Liver (tissue), 9 donors: ENCODE results near the gene KNTC1. TPM values are rescaled to one million over a fixed set of nuclear protein-coding genes. Genes with fewer than 3 reads are reported as not detected.

Source experiments
- DNase-seq: peaks from one replicate; pipeline ENCODE4 v3.0.0-alpha.2; 2017; ENCODE audit warnings: low spot score
- H3K27ac ChIP-seq, 2 donors: one replicate each; pipeline ENCODE4 v1.7.0; 2013; ENCODE audit warnings: inconsistent platforms in 2 of 2, low read length in 2 of 2, control low read depth in 1 of 2, low read depth in 1 of 2, mild to moderate bottlenecking in 1 of 2
- H3K27me3 ChIP-seq, 4 donors: one replicate each; pipeline versions ENCODE4 v1.6.1 to v1.7.0; 2013; ENCODE audit warnings: low read length in 3 of 4, inconsistent platforms in 1 of 4, mild to moderate bottlenecking in 1 of 4, moderate library complexity in 1 of 4; ENCODE audit not compliant: control insufficient read depth in 4 of 4, insufficient read depth in 4 of 4
- H3K36me3 ChIP-seq, 4 donors: one replicate each; pipeline versions ENCODE4 v1.6.1 to v1.7.0; 2013; ENCODE audit warnings: low read length in 3 of 4, mild to moderate bottlenecking in 3 of 4, low read depth in 1 of 4, moderate library complexity in 1 of 4; ENCODE audit not compliant: control insufficient read depth in 4 of 4, insufficient read depth in 3 of 4
- H3K4me1 ChIP-seq, 4 donors: one replicate each; pipeline versions ENCODE4 v1.6.1 to v1.7.0; 2013; ENCODE audit warnings: low read length in 3 of 4, mild to moderate bottlenecking in 3 of 4, moderate library complexity in 1 of 4; ENCODE audit not compliant: control insufficient read depth in 4 of 4, insufficient read depth in 4 of 4
- H3K4me3 ChIP-seq, 3 donors: one replicate each; pipeline versions ENCODE4 v1.6.1 to v1.7.0; 2013; ENCODE audit warnings: low read length in 3 of 3, control low read depth in 1 of 3, low read depth in 1 of 3, mild to moderate bottlenecking in 1 of 3
- H3K9ac ChIP-seq, 2 donors: one replicate each; pipeline ENCODE4 v1.7.0; 2013; ENCODE audit warnings: low read length in 2 of 2, mild to moderate bottlenecking in 2 of 2, moderate library complexity in 2 of 2, control low read depth in 1 of 2, low read depth in 1 of 2
- H3K9me3 ChIP-seq, 4 donors: one replicate each; pipeline versions ENCODE4 v1.6.1 to v1.7.0; 2013; ENCODE audit warnings: low read length in 3 of 4; ENCODE audit not compliant: control insufficient read depth in 4 of 4
- EGR1 ChIP-seq, 2 donors: IDR thresholded peaks; 2 replicates each; pipeline ENCODE4 v1.6.1; 2016 to 2018; ENCODE audit warnings: antibody characterized with exemption in 2 of 2, low read depth in 2 of 2
- FOXA1 ChIP-seq: IDR thresholded peaks from 2 replicates; pipeline ENCODE4 v1.6.1; 2016; ENCODE audit warnings: antibody characterized with exemption
- FOXA2 ChIP-seq: IDR thresholded peaks from 2 replicates; pipeline ENCODE4 v1.6.1; 2016; ENCODE audit warnings: antibody characterized with exemption
- GABPA ChIP-seq, 2 donors: IDR thresholded peaks in 1 of 2; conservative IDR thresholded peaks in 1 of 2; 2 replicates each; pipeline ENCODE4 v1.6.1; 2016; ENCODE audit warnings: antibody characterized with exemption in 2 of 2, mild to moderate bottlenecking in 1 of 2, moderate library complexity in 1 of 2
- HNF4A ChIP-seq, 2 donors: conservative IDR thresholded peaks; 2 replicates each; pipeline ENCODE4 v1.6.1; 2016; ENCODE audit warnings: antibody characterized with exemption in 2 of 2, mild to moderate bottlenecking in 2 of 2
- HNF4G ChIP-seq: IDR thresholded peaks from 2 replicates; pipeline ENCODE4 v1.6.1; 2016; ENCODE audit warnings: antibody characterized with exemption
- JUND ChIP-seq, 2 donors: IDR thresholded peaks; 2 replicates each; pipeline ENCODE4 v1.6.1; 2016; ENCODE audit warnings: antibody characterized with exemption in 2 of 2
- NR2F2 ChIP-seq: IDR thresholded peaks from 2 replicates; pipeline ENCODE4 v1.6.1; 2016; ENCODE audit warnings: antibody characterized with exemption
- RAD21 ChIP-seq, 2 donors: IDR thresholded peaks; 2 replicates each; pipeline ENCODE4 v1.6.1; 2016; ENCODE audit warnings: antibody characterized with exemption in 2 of 2, mild to moderate bottlenecking in 2 of 2
- RXRA ChIP-seq, 2 donors: IDR thresholded peaks; 2 replicates each; pipeline ENCODE4 v1.6.1; 2017 to 2018; ENCODE audit warnings: antibody characterized with exemption in 2 of 2, mild to moderate bottlenecking in 1 of 2
- SP1 ChIP-seq: IDR thresholded peaks from 2 replicates; pipeline ENCODE4 v1.6.1; 2018; ENCODE audit warnings: antibody characterized with exemption, mild to moderate bottlenecking
- TAF1 ChIP-seq: conservative IDR thresholded peaks from 2 replicates; pipeline ENCODE4 v1.6.1; 2016; ENCODE audit warnings: antibody characterized with exemption, mild to moderate bottlenecking
- YY1 ChIP-seq: IDR thresholded peaks from 2 replicates; pipeline ENCODE4 v1.6.1; 2016; ENCODE audit warnings: antibody characterized with exemption, mild to moderate bottlenecking
- WGBS: extraction: QIAGEN DNeasy Blood & Tissue Kit; methylation state at CpG from one replicate; pipeline ENCODE4 v1.1.7; 2013; 5-methylcytosine and 5-hydroxymethylcytosine counted together
- polyA plus RNA-seq, 2 donors: library from polyadenylated mRNA; stranded (reverse) in 1 of 2; unstranded in 1 of 2; fragments of 200-250 nt in 1 of 2; fragments of >200 nt in 1 of 2; fragmentation: Nextera tagmentation in 1 of 2; extraction: Ambion mirVana in 1 of 2; gene quantifications; one replicate each; pipeline versions ENCODE4 v1.2.1 to v1.2.3, GENCODE V29; 2013 to 2015
- total RNA-seq, 2 donors: library from RNA; depleted of rRNA; stranded (reverse); fragments of >200 nt; gene quantifications; one replicate each; pipeline ENCODE4 v1.2.3, GENCODE V29; 2014
- TF ChIP-seq, protein P1 (sequence below): IDR thresholded peaks from 2 replicates; pipeline ENCODE4 v1.6.1; 2016; ENCODE audit warnings: antibody characterized with exemption
- TF ChIP-seq, protein P2 (sequence below): IDR thresholded peaks from 2 replicates; pipeline ENCODE4 v1.6.1; 2016; ENCODE audit warnings: antibody characterized with exemption
- TF ChIP-seq, protein P3 (sequence below): IDR thresholded peaks from 2 replicates; pipeline ENCODE4 v1.6.1; 2016; ENCODE audit warnings: antibody characterized with exemption
- TF ChIP-seq, protein P4 (sequence below): fragments of 150-350 bp; IDR thresholded peaks from 2 replicates; pipeline ENCODE4 v1.5.1; 2017; ENCODE audit warnings: improper control_type of control experiment, low read depth, low read length; ENCODE audit not compliant: missing input control
- TF ChIP-seq, protein P5 (sequence below): IDR thresholded peaks from 2 replicates; pipeline ENCODE4 v1.6.1; 2016; ENCODE audit warnings: antibody characterized with exemption, mild to moderate bottlenecking
- donor health status: healthy.
- donor health status: healthy.
- donor health status: healthy.
- donor health status: healthy.
- donor health status: healthy.

Gene KNTC1
- total and polyA plus RNA-seq, 4 donors = 1.3 to 34.7 (median 4.0) TPM

DNA sequence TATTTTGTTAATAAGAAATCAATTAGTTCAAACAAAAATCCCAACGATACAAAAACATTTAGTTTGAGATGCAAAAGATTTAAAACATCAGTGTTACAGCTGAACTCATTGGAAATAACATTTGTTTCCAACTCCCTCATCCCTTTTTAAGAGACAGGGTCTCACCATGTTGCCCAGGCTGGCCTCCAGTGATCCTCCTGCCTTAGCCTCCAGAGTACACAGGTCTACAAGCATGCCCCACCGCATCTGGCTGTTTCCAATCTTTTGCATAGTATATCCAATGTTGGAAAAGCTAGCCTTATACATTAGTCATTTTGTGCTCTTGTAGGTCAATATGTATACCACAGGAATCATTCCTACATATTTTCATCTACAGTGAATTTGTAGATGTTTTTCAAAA lies 11.8 kb upstream of the KNTC1 start:
- H3K4me1 ChIP-seq = no peaks in the 10 kb centered on the region
- H3K9me3 ChIP-seq = no peaks in the 10 kb centered on the region
- H3K27me3 ChIP-seq = no peaks in the 10 kb centered on the region
- 97% methylated on average over 2 of the region's 2 CpGs for WGBS
- DNase-seq = no peak
- H3K9ac ChIP-seq = no peak overlapping the region
- no peak overlapping the region for H3K4me3 ChIP-seq
- no peak for TF ChIP-seq GABPA (IDR thresholded peaks at IDR 0.05 in 1 of 2, conservative IDR thresholded peaks at IDR 0.05 in 1 of 2)
- no peak for TF ChIP-seq HNF4A (conservative IDR thresholded peaks at IDR 0.05)
- TF ChIP-seq, protein P1, sequence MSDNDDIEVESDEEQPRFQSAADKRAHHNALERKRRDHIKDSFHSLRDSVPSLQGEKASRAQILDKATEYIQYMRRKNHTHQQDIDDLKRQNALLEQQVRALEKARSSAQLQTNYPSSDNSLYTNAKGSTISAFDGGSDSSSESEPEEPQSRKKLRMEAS = no peak
- TF ChIP-seq, protein P2, sequence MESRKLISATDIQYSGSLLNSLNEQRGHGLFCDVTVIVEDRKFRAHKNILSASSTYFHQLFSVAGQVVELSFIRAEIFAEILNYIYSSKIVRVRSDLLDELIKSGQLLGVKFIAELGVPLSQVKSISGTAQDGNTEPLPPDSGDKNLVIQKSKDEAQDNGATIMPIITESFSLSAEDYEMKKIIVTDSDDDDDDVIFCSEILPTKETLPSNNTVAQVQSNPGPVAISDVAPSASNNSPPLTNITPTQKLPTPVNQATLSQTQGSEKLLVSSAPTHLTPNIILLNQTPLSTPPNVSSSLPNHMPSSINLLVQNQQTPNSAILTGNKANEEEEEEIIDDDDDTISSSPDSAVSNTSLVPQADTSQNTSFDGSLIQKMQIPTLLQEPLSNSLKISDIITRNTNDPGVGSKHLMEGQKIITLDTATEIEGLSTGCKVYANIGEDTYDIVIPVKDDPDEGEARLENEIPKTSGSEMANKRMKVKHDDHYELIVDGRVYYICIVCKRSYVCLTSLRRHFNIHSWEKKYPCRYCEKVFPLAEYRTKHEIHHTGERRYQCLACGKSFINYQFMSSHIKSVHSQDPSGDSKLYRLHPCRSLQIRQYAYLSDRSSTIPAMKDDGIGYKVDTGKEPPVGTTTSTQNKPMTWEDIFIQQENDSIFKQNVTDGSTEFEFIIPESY = no peak
- no peak for TF ChIP-seq FOXA1
- TF ChIP-seq YY1 = no peak
- TF ChIP-seq, protein P3, sequence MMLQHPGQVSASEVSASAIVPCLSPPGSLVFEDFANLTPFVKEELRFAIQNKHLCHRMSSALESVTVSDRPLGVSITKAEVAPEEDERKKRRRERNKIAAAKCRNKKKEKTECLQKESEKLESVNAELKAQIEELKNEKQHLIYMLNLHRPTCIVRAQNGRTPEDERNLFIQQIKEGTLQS = no peak
- no peak for TF ChIP-seq FOXA2
- TF ChIP-seq HNF4G = no peak
- no peak for TF ChIP-seq RAD21 (IDR thresholded peaks at IDR 0.05)
- TF ChIP-seq, protein P4, sequence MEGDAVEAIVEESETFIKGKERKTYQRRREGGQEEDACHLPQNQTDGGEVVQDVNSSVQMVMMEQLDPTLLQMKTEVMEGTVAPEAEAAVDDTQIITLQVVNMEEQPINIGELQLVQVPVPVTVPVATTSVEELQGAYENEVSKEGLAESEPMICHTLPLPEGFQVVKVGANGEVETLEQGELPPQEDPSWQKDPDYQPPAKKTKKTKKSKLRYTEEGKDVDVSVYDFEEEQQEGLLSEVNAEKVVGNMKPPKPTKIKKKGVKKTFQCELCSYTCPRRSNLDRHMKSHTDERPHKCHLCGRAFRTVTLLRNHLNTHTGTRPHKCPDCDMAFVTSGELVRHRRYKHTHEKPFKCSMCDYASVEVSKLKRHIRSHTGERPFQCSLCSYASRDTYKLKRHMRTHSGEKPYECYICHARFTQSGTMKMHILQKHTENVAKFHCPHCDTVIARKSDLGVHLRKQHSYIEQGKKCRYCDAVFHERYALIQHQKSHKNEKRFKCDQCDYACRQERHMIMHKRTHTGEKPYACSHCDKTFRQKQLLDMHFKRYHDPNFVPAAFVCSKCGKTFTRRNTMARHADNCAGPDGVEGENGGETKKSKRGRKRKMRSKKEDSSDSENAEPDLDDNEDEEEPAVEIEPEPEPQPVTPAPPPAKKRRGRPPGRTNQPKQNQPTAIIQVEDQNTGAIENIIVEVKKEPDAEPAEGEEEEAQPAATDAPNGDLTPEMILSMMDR = no peak
- no peak for TF ChIP-seq NR2F2
- no peak for TF ChIP-seq JUND (IDR thresholded peaks at IDR 0.05)
- no peak for TF ChIP-seq TAF1
- TF ChIP-seq, protein P5, sequence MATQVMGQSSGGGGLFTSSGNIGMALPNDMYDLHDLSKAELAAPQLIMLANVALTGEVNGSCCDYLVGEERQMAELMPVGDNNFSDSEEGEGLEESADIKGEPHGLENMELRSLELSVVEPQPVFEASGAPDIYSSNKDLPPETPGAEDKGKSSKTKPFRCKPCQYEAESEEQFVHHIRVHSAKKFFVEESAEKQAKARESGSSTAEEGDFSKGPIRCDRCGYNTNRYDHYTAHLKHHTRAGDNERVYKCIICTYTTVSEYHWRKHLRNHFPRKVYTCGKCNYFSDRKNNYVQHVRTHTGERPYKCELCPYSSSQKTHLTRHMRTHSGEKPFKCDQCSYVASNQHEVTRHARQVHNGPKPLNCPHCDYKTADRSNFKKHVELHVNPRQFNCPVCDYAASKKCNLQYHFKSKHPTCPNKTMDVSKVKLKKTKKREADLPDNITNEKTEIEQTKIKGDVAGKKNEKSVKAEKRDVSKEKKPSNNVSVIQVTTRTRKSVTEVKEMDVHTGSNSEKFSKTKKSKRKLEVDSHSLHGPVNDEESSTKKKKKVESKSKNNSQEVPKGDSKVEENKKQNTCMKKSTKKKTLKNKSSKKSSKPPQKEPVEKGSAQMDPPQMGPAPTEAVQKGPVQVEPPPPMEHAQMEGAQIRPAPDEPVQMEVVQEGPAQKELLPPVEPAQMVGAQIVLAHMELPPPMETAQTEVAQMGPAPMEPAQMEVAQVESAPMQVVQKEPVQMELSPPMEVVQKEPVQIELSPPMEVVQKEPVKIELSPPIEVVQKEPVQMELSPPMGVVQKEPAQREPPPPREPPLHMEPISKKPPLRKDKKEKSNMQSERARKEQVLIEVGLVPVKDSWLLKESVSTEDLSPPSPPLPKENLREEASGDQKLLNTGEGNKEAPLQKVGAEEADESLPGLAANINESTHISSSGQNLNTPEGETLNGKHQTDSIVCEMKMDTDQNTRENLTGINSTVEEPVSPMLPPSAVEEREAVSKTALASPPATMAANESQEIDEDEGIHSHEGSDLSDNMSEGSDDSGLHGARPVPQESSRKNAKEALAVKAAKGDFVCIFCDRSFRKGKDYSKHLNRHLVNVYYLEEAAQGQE = no peak
- TF ChIP-seq RXRA (IDR thresholded peaks at IDR 0.05) = no peak
- no peak for TF ChIP-seq SP1
- TF ChIP-seq EGR1 (IDR thresholded peaks at IDR 0.05; ENCODE audit: low read depth in 2 of 2) = no peak
- H3K27ac ChIP-seq = no peak overlapping the region
- H3K36me3 ChIP-seq = peaks cover 22 to 92% (median 86%) of the 10 kb centered on the region in 4 donors
